ENCODE data around the gene TLE6.

- TF ChIP-seq RAD21 (conservative IDR thresholded peaks at IDR 0.05 in 1 of 2, IDR thresholded peaks at IDR 0.05 in 1 of 2) (no peak), POLR2A (IDR thresholded peaks at IDR 0.05; ENCODE audit: low read length) (no peak), RFX5 (IDR thresholded peaks at IDR 0.05) (no peak), CEBPB (IDR thresholded peaks at IDR 0.05) (no peak), ESRRA (IDR thresholded peaks at IDR 0.05; ENCODE audit: borderline replicate concordance, low read length) (no peak), CBX2 (IDR thresholded peaks at IDR 0.05; ENCODE audit: borderline replicate concordance, low read depth) (no peak), FOSL2 (IDR thresholded peaks at IDR 0.05) (no peak), FOSL2 (CRISPR knock-in tag; IDR thresholded peaks at IDR 0.05) (no peak), CBX8 (IDR thresholded peaks at IDR 0.05) (no peak), JUN (IDR thresholded peaks at IDR 0.05) (no peak), MAX (IDR thresholded peaks at IDR 0.05) (no peak), CHD2 (IDR thresholded peaks at IDR 0.05; ENCODE audit: low read length, partially characterized antibody) (no peak)
- TF ChIP-seq, protein P1, sequence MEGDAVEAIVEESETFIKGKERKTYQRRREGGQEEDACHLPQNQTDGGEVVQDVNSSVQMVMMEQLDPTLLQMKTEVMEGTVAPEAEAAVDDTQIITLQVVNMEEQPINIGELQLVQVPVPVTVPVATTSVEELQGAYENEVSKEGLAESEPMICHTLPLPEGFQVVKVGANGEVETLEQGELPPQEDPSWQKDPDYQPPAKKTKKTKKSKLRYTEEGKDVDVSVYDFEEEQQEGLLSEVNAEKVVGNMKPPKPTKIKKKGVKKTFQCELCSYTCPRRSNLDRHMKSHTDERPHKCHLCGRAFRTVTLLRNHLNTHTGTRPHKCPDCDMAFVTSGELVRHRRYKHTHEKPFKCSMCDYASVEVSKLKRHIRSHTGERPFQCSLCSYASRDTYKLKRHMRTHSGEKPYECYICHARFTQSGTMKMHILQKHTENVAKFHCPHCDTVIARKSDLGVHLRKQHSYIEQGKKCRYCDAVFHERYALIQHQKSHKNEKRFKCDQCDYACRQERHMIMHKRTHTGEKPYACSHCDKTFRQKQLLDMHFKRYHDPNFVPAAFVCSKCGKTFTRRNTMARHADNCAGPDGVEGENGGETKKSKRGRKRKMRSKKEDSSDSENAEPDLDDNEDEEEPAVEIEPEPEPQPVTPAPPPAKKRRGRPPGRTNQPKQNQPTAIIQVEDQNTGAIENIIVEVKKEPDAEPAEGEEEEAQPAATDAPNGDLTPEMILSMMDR (IDR thresholded peaks at IDR 0.05) = no peak
These were observed 6.2 kb downstream of the TLE6 start for GRCh38 chr19:2983351-2984214.
